Stomach (tissue), 9 donors: Measurements from ENCODE around the gene KRT76. TPM values are rescaled to one million over a fixed set of nuclear protein-coding genes. Genes with fewer than 3 reads are reported as not detected.

Experiments
- DNase-seq, 2 donors: peaks; one replicate each; pipeline versions ENCODE4 v3.0.0 to v3.0.0-alpha.2; 2013 to 2019
- H3K27ac ChIP-seq, 5 donors: fragments of 200-600 bp in 4 of 5; sonication (generic) in 4 of 5; one replicate each; pipeline ENCODE4 v1.5.1; 2013 to 2019; ENCODE audit warnings: mild to moderate bottlenecking in 1 of 5, moderate library complexity in 1 of 5
- H3K27me3 ChIP-seq, 3 donors: fragments of 200-600 bp; sonication (generic); one replicate each; pipeline ENCODE4 v1.5.1; 2017 to 2019; ENCODE audit warnings: mixed run types in 1 of 3
- H3K36me3 ChIP-seq, 4 donors: fragments of 200-600 bp; sonication (generic); 1 replicate in 3 of 4; 2 replicates in 1 of 4; pipeline ENCODE4 v1.5.1; 2016 to 2019
- H3K4me1 ChIP-seq, 4 donors: fragments of 200-600 bp; sonication (generic); one replicate each; pipeline ENCODE4 v1.5.1; 2016 to 2019
- H3K4me3 ChIP-seq, 4 donors: fragments of 200-600 bp; sonication (generic) in 3 of 4; one replicate each; pipeline ENCODE4 v1.5.1; 2016 to 2019; ENCODE audit warnings: mild to moderate bottlenecking in 1 of 4
- H3K9me3 ChIP-seq, 4 donors: fragments of 200-600 bp; sonication (generic); one replicate each; pipeline ENCODE4 v1.5.1; 2016 to 2019
- EP300 ChIP-seq: sonication (generic); formaldehyde crosslinking; IDR thresholded peaks from one replicate; pipeline ENCODE4 v1.6.1; 2017; ENCODE audit warnings: antibody characterized with exemption
- POLR2A ChIP-seq, 4 donors: fragments of 450-650 bp; IDR thresholded peaks; one replicate each; pipeline ENCODE4 v1.6.1; 2016; ENCODE audit warnings: antibody characterized with exemption in 4 of 4, control low read depth in 2 of 4, mild to moderate bottlenecking in 1 of 4, moderate library complexity in 1 of 4
- POLR2AphosphoS5 ChIP-seq, 3 donors: sonication (generic); formaldehyde crosslinking; IDR thresholded peaks; one replicate each; pipeline ENCODE4 v1.6.1; 2016; ENCODE audit warnings: antibody characterized with exemption in 3 of 3
- WGBS, 5 donors: extraction: QIAGEN DNeasy Blood & Tissue Kit in 3 of 5; methylation state at CpG; one replicate each; pipeline versions ENCODE4 v1.1.5 to v1.1.7; 2013 to 2018; 5-methylcytosine and 5-hydroxymethylcytosine counted together
- intact Hi-C: fragments of 100-400 bp; cut with DNase I; formaldehyde crosslinking; loops from one replicate; pipeline ENCODE4 v1.15.1; 2023; ENCODE audit warnings: low total_unique reads
- polyA plus RNA-seq, 3 donors: library from polyadenylated mRNA; stranded (reverse); fragments of 200-250 nt; gene quantifications; one replicate each; pipeline ENCODE4 v1.2.3, GENCODE V29; 2013
- total RNA-seq, 5 donors: library from RNA; depleted of rRNA; stranded (reverse); fragments of >200 nt; gene quantifications; one replicate each; pipeline versions ENCODE4 v1.1.0 to v1.2.3, GENCODE V29; 2014 to 2016
- TF ChIP-seq, protein P1 (sequence below), 7 experiments: fragments of 450-650 bp in 4 of 7; fragments of 200-600 bp in 3 of 7; sonication (generic) in 3 of 7; IDR thresholded peaks; one replicate each; pipeline ENCODE4 v1.5.1; 2016 to 2019; ENCODE audit warnings: antibody characterized with exemption in 7 of 7, control low read depth in 2 of 7, mild to moderate bottlenecking in 1 of 7
- donor health status: healthy with polysubstance abuse.
- donor health status: Bipolar disorder and iron deficiency.
- donor health status: healthy.

Gene KRT76
- total and polyA plus RNA-seq, 8 donors, result not detected

DNA sequence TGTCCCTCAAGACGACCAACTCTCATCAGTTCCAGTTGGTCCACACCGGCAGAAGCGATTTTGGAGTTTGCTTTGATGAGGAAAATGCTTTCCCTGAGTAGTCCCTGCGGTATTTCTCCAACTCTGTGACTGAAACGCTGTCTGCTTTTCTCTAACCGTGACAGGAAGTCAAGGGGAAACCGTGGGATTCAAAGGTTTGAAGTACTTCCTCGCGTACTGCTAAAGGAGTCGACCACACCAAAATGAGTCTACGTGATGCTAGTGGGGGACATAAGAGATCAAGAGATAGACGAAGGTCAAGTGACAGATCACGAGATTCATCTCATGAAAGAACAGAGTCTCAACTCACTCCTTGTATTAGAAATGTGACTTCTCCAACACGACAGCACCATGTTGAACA, 28.6 kb downstream of the KRT76 start:
- intact Hi-C loops, result no loop called here
- H3K27ac ChIP-seq, result no peak overlapping the region
- H3K4me3 ChIP-seq, result no peak overlapping the region
- WGBS, 5 donors, result 61 to 74% (median 70%) methylated on average over 14 of the region's 14 CpGs
- peaks cover 0 to 44% (median 0%) of the 10 kb centered on the region in 3 donors for H3K27me3 ChIP-seq
- no peak for DNase-seq
- no peaks in the 10 kb centered on the region for H3K36me3 ChIP-seq
- no peaks in the 10 kb centered on the region for H3K4me1 ChIP-seq
- no peaks in the 10 kb centered on the region for H3K9me3 ChIP-seq
- TF ChIP-seq POLR2A (IDR thresholded peaks at IDR 0.05) (no peak), POLR2AphosphoS5 (IDR thresholded peaks at IDR 0.05) (no peak)

DNA sequence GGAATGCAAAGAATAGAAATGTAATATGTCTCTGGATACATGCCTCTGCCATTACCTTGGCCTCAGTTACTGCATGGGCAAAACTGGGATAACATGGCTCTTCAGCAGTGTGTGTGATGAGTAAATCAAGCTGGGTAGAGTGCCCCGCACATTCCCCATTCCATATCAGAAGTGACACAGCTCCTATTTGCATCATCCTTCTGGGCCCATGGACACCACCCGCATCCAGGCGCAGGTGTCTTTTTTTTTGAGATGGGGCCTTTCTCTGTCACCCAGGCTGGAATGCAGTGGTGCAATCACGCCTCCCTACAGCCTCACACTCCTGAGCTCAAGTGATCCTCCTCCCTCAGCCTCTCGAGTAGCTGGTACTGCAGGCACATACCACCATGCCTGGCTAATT, 31.6 kb downstream of the KRT76 start:
- WGBS, 5 donors, result 76 to 84% (median 79%) methylated on average over 5 of the region's 5 CpGs
- intact Hi-C loops, result no loop called here
- no peak overlapping the region for H3K27ac ChIP-seq
- TF ChIP-seq EP300, result no peak
- no peak for TF ChIP-seq POLR2AphosphoS5 (IDR thresholded peaks at IDR 0.05)
- TF ChIP-seq, protein P1, sequence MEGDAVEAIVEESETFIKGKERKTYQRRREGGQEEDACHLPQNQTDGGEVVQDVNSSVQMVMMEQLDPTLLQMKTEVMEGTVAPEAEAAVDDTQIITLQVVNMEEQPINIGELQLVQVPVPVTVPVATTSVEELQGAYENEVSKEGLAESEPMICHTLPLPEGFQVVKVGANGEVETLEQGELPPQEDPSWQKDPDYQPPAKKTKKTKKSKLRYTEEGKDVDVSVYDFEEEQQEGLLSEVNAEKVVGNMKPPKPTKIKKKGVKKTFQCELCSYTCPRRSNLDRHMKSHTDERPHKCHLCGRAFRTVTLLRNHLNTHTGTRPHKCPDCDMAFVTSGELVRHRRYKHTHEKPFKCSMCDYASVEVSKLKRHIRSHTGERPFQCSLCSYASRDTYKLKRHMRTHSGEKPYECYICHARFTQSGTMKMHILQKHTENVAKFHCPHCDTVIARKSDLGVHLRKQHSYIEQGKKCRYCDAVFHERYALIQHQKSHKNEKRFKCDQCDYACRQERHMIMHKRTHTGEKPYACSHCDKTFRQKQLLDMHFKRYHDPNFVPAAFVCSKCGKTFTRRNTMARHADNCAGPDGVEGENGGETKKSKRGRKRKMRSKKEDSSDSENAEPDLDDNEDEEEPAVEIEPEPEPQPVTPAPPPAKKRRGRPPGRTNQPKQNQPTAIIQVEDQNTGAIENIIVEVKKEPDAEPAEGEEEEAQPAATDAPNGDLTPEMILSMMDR (IDR thresholded peaks at IDR 0.05), result no peak
- no peak for TF ChIP-seq POLR2A (IDR thresholded peaks at IDR 0.05)
- H3K4me1 ChIP-seq, result no peaks in the 10 kb centered on the region
- H3K4me3 ChIP-seq, result no peak overlapping the region
- DNase-seq, result no peak
- no peaks in the 10 kb centered on the region for H3K9me3 ChIP-seq
- H3K27me3 ChIP-seq, result peaks cover 0 to 49% (median 9%) of the 10 kb centered on the region in 3 donors
- no peaks in the 10 kb centered on the region for H3K36me3 ChIP-seq

DNA sequence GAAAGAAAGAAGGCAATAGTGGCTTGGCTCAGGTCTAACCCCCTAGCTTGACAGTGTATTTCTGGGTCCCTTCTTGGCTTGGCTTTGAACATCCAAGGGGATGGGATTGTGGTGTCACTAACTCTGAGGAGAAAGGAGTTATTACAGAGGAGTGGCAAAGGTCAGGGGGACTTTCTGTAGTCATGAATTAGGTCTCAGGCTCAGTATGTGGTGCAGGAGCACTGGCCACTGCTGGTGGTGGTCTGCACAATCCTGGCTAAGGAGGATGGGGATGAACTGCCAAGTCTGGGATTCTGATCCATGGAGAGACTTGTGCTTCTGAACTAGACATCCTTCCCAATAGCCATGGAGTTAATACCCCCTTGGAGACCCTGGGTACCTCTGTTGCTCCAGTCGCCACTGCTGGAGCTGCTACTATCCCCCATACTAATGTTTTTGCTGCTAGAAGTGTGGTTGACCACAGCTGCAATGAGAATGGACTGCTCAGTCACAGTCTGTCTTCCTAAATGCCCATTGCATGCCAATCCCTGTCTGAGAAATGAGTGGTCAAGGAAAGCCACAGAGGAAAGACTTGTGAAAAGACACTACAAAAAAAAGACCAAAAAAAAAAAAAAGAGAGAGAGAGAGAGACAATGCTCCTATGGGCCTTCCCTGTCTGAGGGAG, 32.5 kb downstream of the KRT76 start:
- Histone ChIP-seq H3K36me3 (no peaks in the 10 kb centered on the region), H3K27me3 (peaks cover 0 to 55% (median 9%) of the 10 kb centered on the region in 3 donors), H3K27ac (no peak overlapping the region), H3K9me3 (no peaks in the 10 kb centered on the region), H3K4me1 (no peaks in the 10 kb centered on the region), H3K4me3 (no peak overlapping the region)
- WGBS, 5 donors, result 54 to 100% (median 76%) methylated on average over 1 of the region's 1 CpG
- no peak for DNase-seq
- TF ChIP-seq EP300 (no peak), POLR2AphosphoS5 (IDR thresholded peaks at IDR 0.05) (no peak), POLR2A (IDR thresholded peaks at IDR 0.05) (no peak)
- TF ChIP-seq, protein P1 (IDR thresholded peaks at IDR 0.05), result no peak
- intact Hi-C loops, result no loop called here

DNA sequence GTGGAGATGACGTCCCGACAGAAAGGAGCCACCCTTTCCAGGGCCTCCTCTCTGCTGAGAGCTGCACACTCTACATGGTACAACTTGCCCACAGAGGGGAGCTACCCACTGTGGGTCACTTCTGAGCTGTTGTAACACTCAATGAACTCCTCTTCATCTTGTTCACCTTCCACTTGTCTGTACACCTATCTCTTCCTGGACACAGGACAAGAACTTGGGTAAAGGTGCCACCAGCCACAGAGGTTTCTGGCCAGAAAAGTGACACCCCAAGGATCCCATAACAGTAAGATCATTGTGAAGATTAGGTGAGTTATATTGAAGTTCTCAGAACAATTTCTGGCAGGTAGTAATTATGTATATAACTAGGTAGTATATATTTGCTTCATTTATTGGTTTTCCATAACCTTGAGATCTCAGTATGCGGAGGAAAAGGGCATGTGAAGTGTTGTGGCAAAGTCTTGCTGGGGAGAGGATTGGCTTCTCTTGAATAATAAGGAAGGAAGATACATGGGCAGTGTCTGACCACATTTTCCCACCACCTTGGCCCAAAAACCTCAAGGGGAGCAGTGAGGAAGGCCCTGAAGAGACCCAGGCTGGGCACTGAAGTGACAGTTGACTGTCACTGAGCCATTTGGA, 34.2 kb downstream of the KRT76 start:
- no peak for TF ChIP-seq EP300
- H3K4me3 ChIP-seq, result no peak overlapping the region
- WGBS, 5 donors, result 80 to 89% (median 84%) methylated on average over 3 of the region's 3 CpGs
- intact Hi-C loops, result no loop called here
- DNase-seq, result no peak
- H3K9me3 ChIP-seq, result no peaks in the 10 kb centered on the region
- no peak overlapping the region for H3K27ac ChIP-seq
- no peaks in the 10 kb centered on the region for H3K4me1 ChIP-seq
- no peaks in the 10 kb centered on the region for H3K36me3 ChIP-seq
- H3K27me3 ChIP-seq, result peaks cover 0 to 62% (median 9%) of the 10 kb centered on the region in 3 donors

DNA sequence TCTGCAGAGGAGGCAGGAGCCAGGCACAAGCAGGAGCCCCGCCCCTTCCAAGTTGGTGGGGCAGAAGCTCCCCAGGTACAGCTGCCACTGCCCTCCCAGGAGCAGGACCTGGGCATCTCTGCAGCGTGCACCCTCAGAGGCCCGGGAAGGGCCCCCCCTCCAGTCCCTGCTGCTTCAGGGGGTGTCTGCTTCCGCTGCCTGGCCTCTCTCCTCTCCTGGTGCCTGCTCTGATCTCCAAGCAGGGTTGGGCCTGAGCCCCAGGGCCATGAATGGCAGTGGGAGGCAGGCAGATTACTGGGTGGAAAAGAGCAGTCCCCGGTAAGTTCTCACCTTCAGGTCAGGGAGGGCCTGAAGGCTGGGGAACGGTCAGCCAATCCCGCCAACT, 35.0 kb downstream of the KRT76 start:
- H3K9me3 ChIP-seq, result no peaks in the 10 kb centered on the region
- WGBS, 5 donors, result 41 to 73% (median 66%) methylated on average over 2 to 7 of the region's 7 CpGs
- H3K27me3 ChIP-seq, result peaks cover 0 to 54% (median 9%) of the 10 kb centered on the region in 3 donors
- TF ChIP-seq EP300 (no peak), POLR2A (IDR thresholded peaks at IDR 0.05) (no peak), POLR2AphosphoS5 (IDR thresholded peaks at IDR 0.05) (no peak)
- TF ChIP-seq, protein P1 (IDR thresholded peaks at IDR 0.05), result no peak
- no peak for DNase-seq
- no peak overlapping the region for H3K27ac ChIP-seq
- H3K4me1 ChIP-seq, result no peaks in the 10 kb centered on the region
- no peak overlapping the region for H3K4me3 ChIP-seq
- H3K36me3 ChIP-seq, result no peaks in the 10 kb centered on the region
- intact Hi-C loops, result no loop called here
